HG03066 (cell line): ENCODE results near the gene FHOD3.
"Not testable (repeated sequence)": the region's sequence is repeated elsewhere in the genome, so short reads cannot be mapped to it uniquely, and the experiment has no call there.

Experiments used
- ATAC-seq: cut with Tn5 transposase; IDR thresholded peaks from one replicate; pipeline ENCODE4 v1.9.1; 2021; ENCODE audit warnings: low read depth; ENCODE audit not compliant: unreplicated experiment

Gene FHOD3

DNA sequence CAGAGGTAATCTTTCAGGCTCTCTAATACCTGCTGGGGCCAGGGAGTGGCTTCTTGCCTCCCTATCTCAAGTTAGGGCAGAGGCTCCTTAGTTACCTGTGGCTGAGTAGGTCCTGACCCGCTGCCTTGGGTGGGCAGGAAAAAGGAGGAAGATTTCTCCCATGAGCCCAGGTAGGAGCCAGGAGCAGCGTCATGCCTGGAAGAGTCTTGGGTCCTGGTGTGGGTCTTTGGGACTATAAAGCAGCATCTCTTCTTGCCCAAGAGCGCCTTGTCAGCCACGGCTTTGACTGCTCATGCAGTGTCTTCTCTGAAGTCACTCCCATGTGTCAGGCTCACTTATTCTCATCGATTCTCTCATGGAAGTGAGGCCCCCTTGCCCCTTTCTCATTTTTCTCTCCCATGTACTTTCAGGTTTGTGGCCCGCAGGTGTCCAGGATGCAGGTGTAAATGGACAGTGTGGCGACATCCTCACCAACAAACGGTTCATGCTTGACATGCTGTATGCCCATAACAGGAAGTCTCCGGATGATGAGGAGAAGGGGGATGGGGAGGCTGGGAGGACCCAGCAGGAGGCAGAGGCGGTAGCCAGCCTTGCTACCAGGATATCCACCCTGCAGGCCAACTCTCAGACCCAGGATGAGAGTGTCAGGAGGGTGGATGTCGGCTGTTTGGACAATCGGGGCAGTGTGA, 420.1 kb downstream of the FHOD3 start:
- ATAC-seq = no peak

DNA sequence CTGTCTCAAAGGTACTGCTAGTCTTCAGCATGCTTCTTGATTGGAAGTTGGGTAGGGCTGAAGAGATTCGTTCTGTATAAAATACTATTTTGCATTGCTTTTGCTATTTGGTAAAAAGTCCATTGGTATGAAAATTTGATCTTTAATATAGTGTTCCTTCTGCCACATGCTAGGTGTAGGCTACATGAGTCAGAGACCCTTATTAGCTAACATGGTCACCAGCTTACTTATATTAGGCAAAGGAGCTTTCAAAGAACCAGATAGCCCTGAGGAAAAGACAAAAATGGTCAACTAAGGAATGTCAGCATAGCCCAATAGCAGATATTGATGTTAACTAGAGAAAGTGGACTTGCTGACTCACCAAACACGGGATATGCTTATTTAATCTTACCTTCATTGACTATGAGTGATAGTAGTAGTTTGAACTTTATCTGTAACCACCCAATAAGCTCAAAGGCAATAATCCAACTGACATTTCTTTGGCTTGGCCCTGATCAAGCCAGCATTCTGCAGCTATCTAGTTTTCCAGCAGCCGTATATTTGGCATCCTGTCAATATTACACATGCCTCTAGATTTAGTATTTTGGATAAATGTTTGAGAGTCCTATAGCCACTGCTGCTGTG, 421.3 kb downstream of the FHOD3 start:
- ATAC-seq = no peak

DNA sequence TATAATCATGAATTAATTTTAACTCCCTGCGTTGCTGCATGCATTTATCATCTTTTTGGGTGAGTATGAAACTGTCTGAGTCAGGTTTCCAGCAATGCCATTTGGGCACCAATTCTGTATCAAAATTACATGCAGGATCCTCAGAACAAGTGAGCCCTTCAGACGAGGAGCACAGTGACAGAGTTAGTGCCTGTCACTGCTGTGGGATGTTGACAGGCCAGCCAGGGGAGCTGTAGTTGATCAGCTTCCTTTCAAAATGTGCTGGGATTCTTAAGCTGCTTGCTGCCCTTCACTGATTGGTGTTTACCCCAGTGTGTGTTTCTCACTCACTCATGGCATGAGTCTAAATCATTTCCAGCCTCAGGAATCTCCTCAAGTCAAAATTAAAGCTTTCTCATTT, 422.1 kb downstream of the FHOD3 start:
- ATAC-seq = no peak

DNA sequence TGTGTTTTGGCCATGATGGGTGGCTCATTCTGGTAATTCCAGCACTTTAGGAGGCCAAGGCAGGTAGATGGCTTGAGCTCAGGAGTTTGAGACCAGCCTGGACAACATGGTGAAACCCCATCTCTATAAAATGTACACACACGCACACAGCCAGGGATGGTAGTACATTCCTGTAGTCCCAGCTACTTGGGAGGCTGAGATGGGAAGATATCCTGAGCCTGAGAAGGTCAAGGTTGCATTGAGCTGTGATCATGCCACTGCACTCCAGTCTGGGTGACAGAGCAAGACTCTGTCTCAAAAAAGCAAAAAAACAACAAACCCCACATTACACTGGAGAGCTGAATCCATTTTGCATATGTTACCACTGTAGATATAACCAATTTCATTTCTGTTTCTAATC, 423.8 kb downstream of the FHOD3 start:
- ATAC-seq = not testable (repeated sequence)

DNA sequence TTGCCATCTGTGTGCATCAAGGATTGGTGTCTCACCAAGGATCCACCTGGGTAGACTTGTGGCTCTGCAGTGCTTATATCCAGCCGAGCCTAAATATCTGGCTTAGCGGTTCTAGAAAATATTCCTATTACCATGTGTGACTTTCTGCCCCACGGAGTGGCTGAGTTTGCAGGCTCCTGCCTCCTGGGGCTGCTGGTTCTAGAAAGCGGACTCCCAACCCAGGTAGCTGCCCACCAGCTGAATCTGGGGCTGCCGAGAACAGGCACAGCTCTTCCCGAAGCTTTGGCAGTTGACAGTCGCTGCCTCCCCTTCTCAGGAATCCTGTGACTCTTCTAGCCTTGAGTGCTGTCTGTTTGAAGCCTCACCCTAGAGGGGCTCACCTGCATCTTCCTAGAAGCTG, 426.7 kb downstream of the FHOD3 start:
- ATAC-seq = no peak

DNA sequence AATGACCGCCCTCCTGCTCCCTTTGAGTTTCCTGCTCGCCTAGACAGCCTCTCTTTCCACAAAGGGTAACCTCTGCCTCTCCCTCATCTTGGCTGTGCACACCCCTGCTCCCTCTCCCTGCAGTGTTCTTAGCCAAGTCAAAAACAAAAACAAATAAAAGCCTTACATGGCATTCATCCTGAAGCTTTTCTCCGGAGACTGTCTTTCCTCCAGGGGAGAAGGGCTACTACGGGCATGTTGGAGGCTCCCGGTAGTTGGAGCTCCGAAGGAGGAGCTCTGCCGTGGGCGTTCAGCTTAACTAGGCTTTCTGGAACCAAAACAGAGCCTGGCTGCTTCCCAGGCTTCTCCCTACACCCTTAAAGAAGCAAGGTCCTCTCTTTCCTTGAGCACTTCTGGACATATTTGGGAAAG, 427.1 kb downstream of the FHOD3 start:
- no peak for ATAC-seq

DNA sequence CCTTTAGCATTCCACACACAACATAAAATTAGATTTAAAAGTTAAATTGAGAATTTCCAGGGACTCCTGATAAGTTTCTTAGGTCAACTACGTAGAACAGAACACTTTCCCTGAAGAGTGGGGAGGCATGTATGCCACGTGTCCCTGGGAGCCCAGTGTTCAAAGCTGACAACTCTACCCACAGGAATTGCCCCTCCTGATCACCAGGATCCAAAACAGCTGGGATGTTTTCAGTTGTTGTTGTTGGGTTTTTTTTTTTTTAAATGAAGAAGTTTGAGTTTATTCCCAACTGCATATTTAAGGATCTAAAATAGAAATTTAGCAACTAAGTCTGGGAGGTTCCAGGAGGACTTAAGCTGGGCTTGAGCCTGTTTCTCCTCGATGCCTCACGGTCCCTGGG, 430.8 kb downstream of the FHOD3 start:
- no peak for ATAC-seq

DNA sequence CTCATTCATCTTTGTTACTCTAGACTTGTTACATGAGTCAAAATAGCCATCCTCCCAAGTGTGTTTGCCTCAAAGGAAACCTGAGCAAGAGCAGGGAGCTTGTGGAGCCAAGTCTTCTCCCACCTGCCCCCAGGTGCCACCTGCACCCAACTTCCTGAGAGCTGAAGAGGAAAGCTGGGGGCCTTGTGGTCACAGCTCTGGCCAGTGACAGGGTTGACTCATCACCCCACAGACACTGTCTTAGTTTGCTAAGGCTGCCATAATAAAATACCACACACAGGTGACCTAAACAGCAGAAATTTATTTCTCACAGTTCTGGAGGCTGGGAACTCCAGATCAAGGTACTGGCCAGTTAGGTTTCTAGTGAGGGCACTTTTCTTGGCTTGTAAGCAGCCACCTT, 431.7 kb downstream of the FHOD3 start:
- ATAC-seq = no peak

DNA sequence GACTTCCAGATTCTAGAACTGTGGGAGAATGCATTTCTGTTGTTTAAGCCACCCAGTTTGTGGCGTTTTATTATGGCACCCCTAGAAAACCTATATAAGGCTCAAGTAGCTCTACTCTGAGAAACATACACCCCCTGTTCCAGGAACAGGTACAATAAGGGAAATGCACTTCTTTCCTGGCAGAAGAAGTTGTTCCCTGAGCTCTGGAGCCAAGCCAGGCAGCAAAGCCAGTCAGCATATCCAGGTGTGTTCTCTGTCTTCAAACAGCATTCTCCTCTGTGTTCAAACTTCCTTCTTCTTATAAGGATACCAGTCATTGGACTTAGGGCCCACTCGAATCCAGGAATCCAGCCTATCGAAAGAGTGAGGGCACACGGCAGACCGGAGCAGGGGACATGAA, 434.8 kb downstream of the FHOD3 start:
- ATAC-seq = no peak

DNA sequence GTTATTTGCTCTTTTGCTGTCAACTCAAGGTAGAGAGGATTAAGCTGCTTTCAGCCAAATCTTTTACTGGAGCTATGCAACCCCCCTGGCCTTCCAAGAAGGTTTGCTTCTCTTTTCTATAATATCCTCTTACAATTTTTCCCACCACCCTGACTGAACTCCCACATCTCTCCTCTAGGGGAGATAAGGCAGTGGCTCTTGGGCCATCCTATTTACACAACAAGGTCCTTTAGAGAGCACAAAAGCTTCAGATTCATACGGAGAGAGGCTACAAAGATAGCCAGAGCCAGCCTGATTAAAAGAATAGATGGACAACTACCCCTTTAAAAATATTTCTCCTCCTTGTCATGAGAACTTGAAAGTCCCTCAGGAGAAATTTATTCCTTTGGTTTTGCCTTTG, 435.6 kb downstream of the FHOD3 start:
- no peak for ATAC-seq

DNA sequence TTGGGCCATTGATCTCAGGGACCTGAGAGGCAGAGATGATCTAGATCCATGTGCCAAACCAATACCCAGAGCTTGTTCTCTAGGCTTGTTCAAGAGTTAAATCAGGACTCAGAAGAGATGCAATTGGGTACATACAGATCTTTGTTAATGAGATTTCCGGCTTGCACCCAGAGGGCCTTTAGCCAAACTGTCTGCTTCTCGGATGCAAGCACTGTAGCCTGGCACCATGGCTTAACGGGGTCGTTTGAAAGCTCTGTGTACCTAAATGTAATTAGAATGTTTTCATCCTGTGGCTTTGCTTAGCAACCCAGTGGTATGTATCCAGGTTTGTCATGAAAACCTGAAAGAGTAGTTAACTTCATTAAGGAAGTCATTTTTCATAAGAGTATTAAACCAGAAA, 437.1 kb downstream of the FHOD3 start:
- no peak for ATAC-seq

DNA sequence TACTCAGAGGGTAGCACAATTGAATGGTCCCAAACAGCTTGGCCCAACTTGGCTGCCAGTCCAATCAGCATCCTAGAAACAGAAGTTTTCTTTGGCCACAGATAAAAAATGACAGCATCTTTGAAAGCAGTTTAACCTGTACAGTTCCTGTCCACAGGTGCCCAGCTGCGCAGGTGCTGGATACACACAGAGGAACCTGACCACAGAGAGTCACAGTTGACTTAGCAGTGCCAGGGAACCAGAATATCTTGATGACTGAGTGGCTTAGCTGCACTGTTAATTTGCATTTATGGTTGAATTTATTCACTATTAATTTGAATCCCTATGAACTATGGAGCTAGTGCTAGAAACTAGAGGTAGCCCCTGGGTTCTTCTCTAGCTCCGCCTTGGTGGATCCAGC, 437.6 kb downstream of the FHOD3 start:
- no peak for ATAC-seq

DNA sequence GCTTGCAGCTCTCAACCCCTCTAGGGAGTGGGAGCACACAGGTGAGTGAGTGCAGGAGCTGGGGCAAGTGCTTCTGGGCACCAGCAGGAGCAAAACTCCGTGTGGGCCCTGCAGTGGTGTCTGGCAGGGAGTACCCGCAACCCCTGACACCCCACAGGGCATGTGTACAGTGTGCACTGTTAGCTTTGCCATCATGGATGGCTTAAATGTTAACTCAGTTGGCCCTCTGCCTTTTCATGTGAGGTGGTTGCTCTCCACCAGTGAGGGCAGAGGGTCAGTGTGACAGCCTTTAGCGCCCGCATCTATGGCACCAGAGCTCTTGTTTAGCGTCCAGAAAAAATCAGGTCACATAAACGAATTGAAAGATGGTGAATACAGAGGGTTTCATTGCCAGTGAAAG, 438.6 kb downstream of the FHOD3 start:
- no peak for ATAC-seq

DNA sequence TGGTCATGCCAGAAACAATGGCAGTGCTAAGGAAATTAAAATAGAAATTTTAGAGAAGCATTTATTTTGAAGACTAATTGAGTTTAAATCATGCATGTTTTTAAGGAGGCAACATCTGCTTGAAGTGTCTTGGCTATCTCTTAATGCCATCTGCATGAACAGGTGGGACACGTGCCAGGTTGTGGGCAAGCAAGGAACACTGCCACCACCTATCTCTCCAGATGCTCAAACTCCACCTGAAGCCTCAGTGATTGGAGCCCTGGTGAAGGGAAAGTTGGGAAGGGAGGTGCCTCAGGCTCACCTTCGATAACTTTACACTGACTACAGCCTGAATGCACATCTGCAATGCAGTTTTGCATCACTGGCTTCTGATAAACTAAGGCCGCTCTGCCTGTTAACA, 439.8 kb downstream of the FHOD3 start:
- ATAC-seq = no peak

DNA sequence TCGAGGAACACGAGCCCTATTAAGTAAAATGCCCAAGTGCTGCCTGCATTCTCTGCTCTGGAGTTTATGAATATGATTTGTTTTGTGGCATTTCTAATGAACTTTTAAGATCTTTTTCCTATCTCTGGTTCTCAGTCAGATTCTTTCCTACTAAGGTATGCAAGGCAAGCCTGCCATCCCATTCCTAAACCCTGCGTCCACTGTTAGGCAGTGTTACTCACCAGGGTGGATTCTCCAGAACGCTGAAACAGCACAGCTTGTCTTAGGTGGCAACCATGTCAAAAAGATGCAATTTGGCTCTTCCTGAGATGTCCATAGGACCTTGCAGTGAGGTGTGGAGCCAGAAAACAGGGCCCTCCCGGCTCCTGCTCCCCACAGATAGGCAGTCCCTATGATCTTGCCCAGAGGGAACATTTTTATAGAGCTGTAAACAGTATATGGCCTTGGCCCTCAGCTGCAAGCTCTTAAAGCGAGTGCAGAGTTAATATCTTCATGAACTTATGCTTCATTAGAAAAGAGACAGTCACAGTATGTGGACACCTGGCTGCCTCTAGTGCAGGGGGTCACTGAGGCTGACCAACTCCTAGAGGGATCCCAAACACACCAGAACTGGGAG, 446.9 kb downstream of the FHOD3 start:
- no peak for ATAC-seq

DNA sequence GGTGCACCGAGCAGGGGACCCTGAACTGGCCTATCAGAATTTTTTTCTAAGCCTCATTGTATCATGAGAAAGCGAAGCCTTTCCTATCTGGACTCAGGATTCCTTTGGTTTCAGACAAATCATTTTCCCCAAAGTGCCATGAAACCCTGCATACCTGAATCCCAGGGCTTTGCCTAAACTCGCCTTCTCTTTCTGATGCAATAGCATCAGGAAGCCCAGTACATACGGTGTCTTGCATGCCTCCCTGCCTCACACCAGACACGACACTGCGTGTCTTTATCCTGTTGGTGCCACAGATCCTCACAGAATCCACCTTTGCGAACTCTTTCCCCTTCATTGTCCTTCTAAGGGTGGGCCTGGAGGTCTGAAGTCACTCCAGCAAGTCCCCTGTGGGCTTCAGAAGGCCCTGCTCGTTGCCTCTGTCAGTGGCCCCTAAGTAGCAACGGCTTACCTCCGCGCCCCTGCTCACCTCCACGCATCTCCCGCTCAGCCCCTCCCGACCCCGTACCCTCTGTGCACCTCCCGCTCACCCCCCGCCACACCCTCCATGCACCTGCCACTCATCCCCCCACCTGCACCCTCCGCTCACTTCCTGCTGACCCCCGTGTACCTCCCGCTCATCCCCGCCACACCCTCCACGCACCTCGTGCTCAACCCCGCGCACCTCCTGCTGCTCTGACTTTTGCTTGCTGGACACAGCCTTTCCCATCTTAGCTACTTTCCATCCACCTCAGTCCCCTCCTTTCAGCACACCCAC, 447.9 kb downstream of the FHOD3 start:
- ATAC-seq = no peak

DNA sequence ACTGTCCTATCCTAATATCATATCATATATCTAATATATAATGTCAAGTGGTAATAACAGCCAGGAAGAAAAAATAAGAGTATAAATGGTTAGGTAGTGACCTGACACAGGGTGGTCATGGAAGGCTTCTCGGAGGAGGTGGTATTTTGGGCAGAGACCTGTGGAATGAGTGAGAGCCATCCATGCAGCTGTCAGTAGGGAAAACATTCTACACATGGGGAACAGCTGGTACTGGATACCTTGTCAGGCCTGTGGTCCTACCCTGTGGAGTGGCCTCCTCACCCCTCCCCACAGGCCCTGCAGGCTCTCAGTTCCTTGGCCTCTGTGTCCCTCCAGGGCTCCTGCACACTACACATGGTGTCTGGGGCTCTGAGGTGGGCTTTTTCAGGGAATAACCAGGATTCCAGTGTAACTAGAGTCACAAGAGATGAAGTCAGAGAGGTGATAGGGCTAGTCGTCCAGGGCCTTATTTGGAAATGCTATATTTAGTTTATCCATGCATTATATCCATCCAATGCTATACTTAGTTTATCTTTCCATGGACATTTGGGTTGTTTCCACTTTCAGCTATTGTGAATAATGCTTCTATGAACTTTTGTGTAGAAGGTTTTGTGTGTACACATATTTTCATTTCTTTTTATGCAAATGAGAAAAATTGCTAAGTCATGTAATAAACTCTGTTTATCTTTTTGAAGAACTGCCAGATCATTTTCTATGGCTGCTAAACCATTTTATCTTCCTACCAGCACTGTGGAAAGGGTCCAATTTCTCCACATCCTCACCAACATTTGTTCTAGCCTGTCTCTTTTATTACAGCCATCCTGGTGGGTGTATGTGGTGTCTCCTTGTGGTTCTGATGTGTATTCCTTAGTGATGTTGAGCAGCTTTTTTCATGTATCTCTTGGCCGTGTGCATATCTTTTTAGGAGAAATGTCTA, 455.7 kb downstream of the FHOD3 start:
- ATAC-seq = no peak

DNA sequence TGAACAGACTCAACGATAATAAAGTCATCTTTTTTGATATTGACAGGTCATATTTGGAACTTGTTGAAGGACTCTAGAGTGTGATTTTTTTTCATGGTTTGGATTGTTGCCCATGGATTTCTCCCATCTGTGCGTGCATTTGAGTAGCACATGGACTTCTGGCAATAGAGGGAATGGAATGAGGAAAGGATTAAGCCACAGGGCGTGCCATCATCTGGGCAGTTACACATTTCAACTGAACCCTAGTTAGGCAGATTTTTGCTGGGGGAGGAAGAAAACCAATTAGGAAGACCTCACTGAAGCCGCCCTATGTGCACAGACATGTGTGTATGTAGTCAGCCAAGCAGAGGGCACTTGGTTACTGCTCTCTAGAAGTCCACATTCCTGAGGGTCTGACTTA, 458.7 kb downstream of the FHOD3 start:
- no peak for ATAC-seq

DNA sequence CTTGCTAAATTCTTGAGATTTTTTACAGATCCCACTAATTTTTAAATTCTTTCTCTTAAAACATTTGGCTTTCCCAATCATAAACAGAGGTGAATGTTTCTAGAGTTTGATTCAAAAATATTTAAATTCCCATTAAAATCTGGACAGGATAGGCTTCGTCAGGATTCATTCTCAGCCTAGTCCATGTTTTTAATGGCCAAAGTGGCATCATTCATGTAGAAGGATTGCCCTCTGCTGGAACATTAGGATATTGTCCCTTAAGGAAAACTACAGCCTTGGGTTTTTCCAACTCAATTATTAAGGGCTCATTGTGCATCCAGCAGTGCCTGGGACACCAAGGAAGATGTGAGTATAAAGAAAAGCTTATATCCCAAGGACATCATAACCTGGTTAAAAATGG, 459.6 kb downstream of the FHOD3 start:
- no peak for ATAC-seq

DNA sequence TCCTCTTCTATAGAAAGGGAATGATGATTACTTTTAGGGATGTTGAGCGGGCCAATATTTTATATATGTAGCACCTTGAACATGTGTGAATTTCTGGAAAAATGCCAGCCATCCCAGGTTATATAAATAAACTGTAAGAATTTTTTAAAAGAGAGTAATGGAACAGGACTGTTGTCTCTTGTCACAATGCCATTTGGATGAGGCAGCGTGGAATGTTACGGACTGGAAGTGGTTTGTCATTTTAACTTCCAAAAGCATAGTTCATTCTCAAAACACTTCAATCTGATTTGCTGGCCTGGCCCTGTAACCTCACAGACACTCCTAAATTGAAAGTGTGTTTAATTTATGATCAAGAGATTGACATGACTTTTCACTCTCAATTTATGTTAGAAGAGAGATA, 460.5 kb downstream of the FHOD3 start:
- no peak for ATAC-seq
